PFSK-1 (cell line): ENCODE measurements around the gene KRTAP4-16.

ENCODE experiments used
- FOXP2 ChIP-seq: optimal IDR thresholded peaks from 2 replicates; pipeline ENCODE3; 2011; ENCODE audit warnings: borderline replicate concordance, control low read depth, inconsistent platforms; ENCODE audit not compliant: insufficient read depth; ENCODE audit errors: extremely low read length, extremely low read depth
- POLR2AphosphoS5 ChIP-seq: IDR thresholded peaks from 2 replicates; pipeline ENCODE4 v1.6.1; 2012; ENCODE audit warnings: low read depth, mild to moderate bottlenecking, control low read depth, low read length, moderate library complexity
- TAF1 ChIP-seq: IDR thresholded peaks from 2 replicates; pipeline ENCODE4 v1.6.1; 2012; ENCODE audit warnings: low read length, control low read depth, borderline replicate concordance; ENCODE audit not compliant: insufficient read depth
- TF ChIP-seq, protein P1 (sequence below), 2 experiments: IDR thresholded peaks; 2 replicates each; pipeline versions ENCODE4 v1.6.1 to v1.8.0; 2011 to 2012; ENCODE audit warnings: low read depth in 2 of 2, low read length in 2 of 2, control low read depth in 1 of 2, inconsistent platforms in 1 of 2, mild to moderate bottlenecking in 1 of 2, moderate library complexity in 1 of 2; ENCODE audit not compliant: insufficient read depth in 1 of 2

DNA sequence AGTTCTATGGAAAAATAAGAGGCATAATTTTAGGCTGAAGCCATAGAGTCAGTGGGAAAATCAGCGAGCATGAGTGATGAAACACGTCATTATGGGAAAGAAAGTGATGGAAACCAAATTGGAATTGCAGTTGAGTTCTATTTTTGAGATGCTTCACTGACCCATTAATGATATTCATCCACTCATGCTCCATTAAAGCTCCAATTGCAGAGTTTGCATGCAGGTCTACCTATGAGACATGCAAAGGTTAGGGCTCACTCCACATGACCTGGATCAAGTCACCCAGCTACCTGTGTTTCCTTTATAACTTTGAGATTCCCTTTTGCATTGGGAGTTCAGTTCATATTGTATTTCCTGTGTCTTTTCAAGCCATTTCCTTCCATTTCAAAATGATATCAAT lies 28.3 kb downstream of the KRTAP4-16 start:
- TF ChIP-seq, protein P1, sequence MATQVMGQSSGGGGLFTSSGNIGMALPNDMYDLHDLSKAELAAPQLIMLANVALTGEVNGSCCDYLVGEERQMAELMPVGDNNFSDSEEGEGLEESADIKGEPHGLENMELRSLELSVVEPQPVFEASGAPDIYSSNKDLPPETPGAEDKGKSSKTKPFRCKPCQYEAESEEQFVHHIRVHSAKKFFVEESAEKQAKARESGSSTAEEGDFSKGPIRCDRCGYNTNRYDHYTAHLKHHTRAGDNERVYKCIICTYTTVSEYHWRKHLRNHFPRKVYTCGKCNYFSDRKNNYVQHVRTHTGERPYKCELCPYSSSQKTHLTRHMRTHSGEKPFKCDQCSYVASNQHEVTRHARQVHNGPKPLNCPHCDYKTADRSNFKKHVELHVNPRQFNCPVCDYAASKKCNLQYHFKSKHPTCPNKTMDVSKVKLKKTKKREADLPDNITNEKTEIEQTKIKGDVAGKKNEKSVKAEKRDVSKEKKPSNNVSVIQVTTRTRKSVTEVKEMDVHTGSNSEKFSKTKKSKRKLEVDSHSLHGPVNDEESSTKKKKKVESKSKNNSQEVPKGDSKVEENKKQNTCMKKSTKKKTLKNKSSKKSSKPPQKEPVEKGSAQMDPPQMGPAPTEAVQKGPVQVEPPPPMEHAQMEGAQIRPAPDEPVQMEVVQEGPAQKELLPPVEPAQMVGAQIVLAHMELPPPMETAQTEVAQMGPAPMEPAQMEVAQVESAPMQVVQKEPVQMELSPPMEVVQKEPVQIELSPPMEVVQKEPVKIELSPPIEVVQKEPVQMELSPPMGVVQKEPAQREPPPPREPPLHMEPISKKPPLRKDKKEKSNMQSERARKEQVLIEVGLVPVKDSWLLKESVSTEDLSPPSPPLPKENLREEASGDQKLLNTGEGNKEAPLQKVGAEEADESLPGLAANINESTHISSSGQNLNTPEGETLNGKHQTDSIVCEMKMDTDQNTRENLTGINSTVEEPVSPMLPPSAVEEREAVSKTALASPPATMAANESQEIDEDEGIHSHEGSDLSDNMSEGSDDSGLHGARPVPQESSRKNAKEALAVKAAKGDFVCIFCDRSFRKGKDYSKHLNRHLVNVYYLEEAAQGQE (IDR thresholded peaks at IDR 0.05; ENCODE audit: insufficient read depth in 1 of 2, low read depth in 2 of 2, low read length in 2 of 2): no peak
- TF ChIP-seq POLR2AphosphoS5 (no peak), FOXP2 (no peak), TAF1 (no peak)
